ENCODE data around the gene ESR2. TPM values are rescaled to one million over a fixed set of nuclear protein-coding genes. Genes with fewer than 3 reads are reported as not detected.
"Not testable (repeated sequence)": the region's sequence is repeated elsewhere in the genome, so short reads cannot be mapped to it uniquely, and the experiment has no call there.

Gene ESR2
- total and polyA plus RNA-seq, 2 experiments from 2014 or later: 1.00 TPM; not detected in 1

DNA sequence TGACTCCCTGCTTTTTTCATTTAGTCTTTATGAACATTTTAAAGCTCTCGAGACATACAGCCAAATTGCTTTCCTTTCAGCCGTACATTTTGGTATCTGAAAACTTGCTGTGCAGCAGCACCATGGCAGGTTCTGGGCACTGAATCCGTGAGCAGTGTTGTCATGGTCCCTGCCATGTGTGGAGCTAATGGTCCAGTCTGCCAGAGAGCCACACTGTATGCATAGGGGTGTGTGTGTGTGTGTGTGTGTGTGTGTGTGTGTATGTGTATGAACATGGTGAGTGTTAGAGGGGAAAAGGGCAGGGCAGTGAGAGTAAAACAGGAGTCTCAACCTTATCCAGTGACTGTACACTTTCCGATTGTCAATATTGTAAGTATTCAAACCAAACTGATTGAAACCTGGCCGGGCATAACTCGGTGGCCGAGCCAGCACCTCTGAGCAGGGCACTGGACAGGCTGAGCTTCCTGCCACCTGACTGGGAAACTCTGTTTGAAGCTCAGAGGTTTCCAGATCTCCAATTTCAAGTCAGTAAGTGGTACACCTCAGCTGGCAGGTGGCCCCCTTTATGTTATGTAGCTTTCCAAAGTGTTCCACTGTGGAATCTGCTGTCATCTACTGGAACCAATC, 110.0 kb downstream of the ESR2 start:
- H3K9me3 ChIP-seq (ENCODE audit: low read depth): no peaks in the 10 kb centered on the region
- no peaks in the 10 kb centered on the region for H3K27me3 ChIP-seq
- no peak overlapping the region for H3K4me3 ChIP-seq
- no peaks in the 10 kb centered on the region for H4K20me1 ChIP-seq (ENCODE audit: insufficient read depth, poor library complexity, severe bottlenecking)
- H2AFZ ChIP-seq: no peak overlapping the region
- H3K4me2 ChIP-seq: no peak overlapping the region
- H3K9me2 ChIP-seq (replicated peaks; ENCODE audit: insufficient read depth): no peaks in the 10 kb centered on the region
- 96% methylated on average over 7 of the region's 7 CpGs for WGBS (ENCODE audit: low lambda C conversion rate, missing lambda C conversion rate)
- no peak for DNase-seq (ENCODE audit: low spot score)
- no peak overlapping the region for H3K27ac ChIP-seq
- peaks cover 10% of the 10 kb centered on the region for H3K4me1 ChIP-seq (ENCODE audit: insufficient read depth)
- H3K36me3 ChIP-seq (replicated peaks; ENCODE audit: insufficient read depth, low read depth): no peaks in the 10 kb centered on the region
- H3K79me2 ChIP-seq: no peaks in the 10 kb centered on the region
- no peak for TF ChIP-seq EZH2 (IDR thresholded peaks at IDR 0.05; ENCODE audit: borderline replicate concordance)
- no peak for TF ChIP-seq EZH2phosphoT487 (IDR thresholded peaks at IDR 0.05; ENCODE audit: low read depth, severe bottlenecking, unreplicated experiment)

DNA sequence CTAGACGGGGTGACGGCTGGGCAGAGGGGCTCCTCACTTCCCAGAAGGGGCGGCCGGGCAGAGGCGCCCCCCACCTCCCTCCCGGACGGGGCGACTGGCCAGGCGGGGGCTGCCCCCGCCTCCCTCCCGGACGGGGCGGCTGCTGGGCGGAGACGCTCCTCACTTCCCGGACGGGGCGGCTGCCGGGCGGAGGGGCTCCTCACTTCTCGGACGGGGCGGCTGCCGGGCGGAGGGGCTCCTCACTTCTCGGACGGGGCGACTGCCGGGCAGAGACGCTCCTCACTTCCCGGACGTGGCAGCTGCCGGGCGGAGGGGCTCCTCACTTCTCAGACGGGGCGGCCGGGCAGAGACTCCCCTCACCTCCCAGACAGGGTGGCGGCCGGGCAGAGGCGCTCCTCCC, 111.3 kb downstream of the ESR2 start:
- H3K4me1 ChIP-seq (ENCODE audit: insufficient read depth); H3K9me3 ChIP-seq (ENCODE audit: low read depth); H2AFZ ChIP-seq; H3K27me3 ChIP-seq; H3K9me2 ChIP-seq (replicated peaks; ENCODE audit: insufficient read depth); H3K4me3 ChIP-seq; H3K36me3 ChIP-seq (replicated peaks; ENCODE audit: insufficient read depth, low read depth); H3K27ac ChIP-seq; H3K79me2 ChIP-seq; H4K20me1 ChIP-seq (ENCODE audit: insufficient read depth, poor library complexity, severe bottlenecking); H3K4me2 ChIP-seq; DNase-seq (ENCODE audit: low spot score): not testable (repeated sequence)
- WGBS (ENCODE audit: low lambda C conversion rate, missing lambda C conversion rate): 97% methylated on average over 3 of the region's 40 CpGs

DNA sequence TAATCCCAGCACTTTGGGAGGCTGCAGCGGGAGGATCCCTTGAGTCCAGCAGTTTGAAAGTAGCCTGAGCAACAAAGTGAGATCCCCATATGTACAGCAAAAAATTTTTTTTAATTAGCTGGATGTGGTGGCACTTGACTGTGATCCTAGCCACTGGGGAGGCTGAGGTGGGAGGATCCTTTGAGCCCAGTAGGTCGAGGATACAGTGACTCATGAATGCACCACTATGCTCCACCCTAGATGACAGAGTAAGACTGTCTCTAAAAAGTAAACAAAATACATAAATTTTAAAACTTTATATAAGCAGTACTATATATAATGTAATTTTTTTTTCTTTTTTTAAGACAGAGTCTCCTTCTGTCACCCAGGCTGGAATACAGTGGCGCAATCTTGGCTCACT, 115.4 kb downstream of the ESR2 start:
- WGBS (ENCODE audit: low lambda C conversion rate, missing lambda C conversion rate): 92% methylated on average over 3 of the region's 3 CpGs
- H3K4me1 ChIP-seq (ENCODE audit: insufficient read depth): no peaks in the 10 kb centered on the region
- H3K4me3 ChIP-seq: no peak overlapping the region
- no peaks in the 10 kb centered on the region for H3K79me2 ChIP-seq
- no peaks in the 10 kb centered on the region for H3K9me3 ChIP-seq (ENCODE audit: low read depth)
- DNase-seq (ENCODE audit: low spot score): no peak
- no peak overlapping the region for H3K27ac ChIP-seq
- H3K36me3 ChIP-seq (replicated peaks; ENCODE audit: insufficient read depth, low read depth): no peaks in the 10 kb centered on the region
- TF ChIP-seq EZH2 (IDR thresholded peaks at IDR 0.05; ENCODE audit: borderline replicate concordance) (no peak), EZH2phosphoT487 (IDR thresholded peaks at IDR 0.05; ENCODE audit: low read depth, severe bottlenecking, unreplicated experiment) (no peak)
- TF ChIP-seq, protein P1, sequence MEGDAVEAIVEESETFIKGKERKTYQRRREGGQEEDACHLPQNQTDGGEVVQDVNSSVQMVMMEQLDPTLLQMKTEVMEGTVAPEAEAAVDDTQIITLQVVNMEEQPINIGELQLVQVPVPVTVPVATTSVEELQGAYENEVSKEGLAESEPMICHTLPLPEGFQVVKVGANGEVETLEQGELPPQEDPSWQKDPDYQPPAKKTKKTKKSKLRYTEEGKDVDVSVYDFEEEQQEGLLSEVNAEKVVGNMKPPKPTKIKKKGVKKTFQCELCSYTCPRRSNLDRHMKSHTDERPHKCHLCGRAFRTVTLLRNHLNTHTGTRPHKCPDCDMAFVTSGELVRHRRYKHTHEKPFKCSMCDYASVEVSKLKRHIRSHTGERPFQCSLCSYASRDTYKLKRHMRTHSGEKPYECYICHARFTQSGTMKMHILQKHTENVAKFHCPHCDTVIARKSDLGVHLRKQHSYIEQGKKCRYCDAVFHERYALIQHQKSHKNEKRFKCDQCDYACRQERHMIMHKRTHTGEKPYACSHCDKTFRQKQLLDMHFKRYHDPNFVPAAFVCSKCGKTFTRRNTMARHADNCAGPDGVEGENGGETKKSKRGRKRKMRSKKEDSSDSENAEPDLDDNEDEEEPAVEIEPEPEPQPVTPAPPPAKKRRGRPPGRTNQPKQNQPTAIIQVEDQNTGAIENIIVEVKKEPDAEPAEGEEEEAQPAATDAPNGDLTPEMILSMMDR (IDR thresholded peaks at IDR 0.05; ENCODE audit: poor library complexity): no peak
- H3K4me2 ChIP-seq: no peak overlapping the region
- no peaks in the 10 kb centered on the region for H3K9me2 ChIP-seq (replicated peaks; ENCODE audit: insufficient read depth)
- H3K27me3 ChIP-seq: no peaks in the 10 kb centered on the region
- no peaks in the 10 kb centered on the region for H4K20me1 ChIP-seq (ENCODE audit: insufficient read depth, poor library complexity, severe bottlenecking)
- H2AFZ ChIP-seq: no peak overlapping the region

DNA sequence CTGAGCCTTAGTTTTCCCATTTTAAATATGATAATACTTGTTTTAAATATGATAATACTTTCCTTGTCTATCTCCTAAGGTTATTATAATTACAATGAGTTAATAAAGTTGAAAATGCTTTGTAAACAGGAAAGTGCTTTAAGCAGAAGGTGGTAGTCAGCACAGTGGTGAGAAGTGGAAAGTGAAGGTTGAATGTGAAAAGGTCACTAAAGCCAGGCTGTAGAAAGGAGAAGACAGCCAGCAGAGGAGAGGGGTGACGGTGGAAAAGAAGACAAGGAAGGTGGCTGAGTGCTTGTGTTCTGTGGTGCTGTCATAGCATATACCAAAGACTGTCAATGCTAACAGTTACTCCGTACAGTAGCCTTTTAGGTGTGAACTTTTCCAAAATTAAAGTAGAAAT, 117.8 kb downstream of the ESR2 start:
- TF ChIP-seq, protein P1 (IDR thresholded peaks at IDR 0.05; ENCODE audit: poor library complexity): no peak
- Histone ChIP-seq H3K9me3 (ENCODE audit: low read depth) (no peaks in the 10 kb centered on the region), H4K20me1 (ENCODE audit: insufficient read depth, poor library complexity, severe bottlenecking) (no peaks in the 10 kb centered on the region), H3K27ac (no peak overlapping the region), H3K27me3 (no peaks in the 10 kb centered on the region), H3K79me2 (no peaks in the 10 kb centered on the region), H3K36me3 (replicated peaks; ENCODE audit: insufficient read depth, low read depth) (no peaks in the 10 kb centered on the region), H3K4me2 (no peak overlapping the region), H3K9me2 (replicated peaks; ENCODE audit: insufficient read depth) (no peaks in the 10 kb centered on the region), H3K4me1 (ENCODE audit: insufficient read depth) (no peaks in the 10 kb centered on the region), H3K4me3 (no peak overlapping the region), H2AFZ (no peak overlapping the region)
- no peak for DNase-seq (ENCODE audit: low spot score)
- WGBS (ENCODE audit: low lambda C conversion rate, missing lambda C conversion rate): 97% methylated on average over 2 of the region's 2 CpGs

Measured in hepatocyte (in vitro differentiated cells).